K562 (cell line): ENCODE measurements around the gene MEGF9. TPM values are rescaled to one million over a fixed set of nuclear protein-coding genes. Genes with fewer than 3 reads are reported as not detected.
A peak's percentile ranks its signal among the peaks of the same experiment; 100 is the strongest.

Source experiments
- ATAC-seq: fragments of 200-7000 bp; cut with Tn5 transposase; 3 replicates; pipeline ENCODE4 v1.9.1; 2020; ENCODE audit warnings: moderate library complexity
- BruUV-seq: library from RNA; stranded (reverse); fragments of 400-500 nt; replicated peaks from 2 replicates; lab custom pipeline; 2021; lab: Mats Ljungman, UMichigan
- CTCF ChIA-PET: fragments of 300-600 bp; formaldehyde crosslinking; extraction: SDS; loops from one replicate; lab custom pipeline; 2021; ENCODE audit warnings: low intra/inter-chr PET ratio; lab: Yijun Ruan, JAX
- POLR2A ChIA-PET: fragments of 300-600, 350-650 bp; sonication (Branson Sonifier 250); formaldehyde crosslinking; extraction: SDS; loops from one replicate; lab custom pipeline; 2021; ENCODE audit warnings: antibody characterized with exemption, inconsistent platforms; lab: Yijun Ruan, JAX
- DNase-seq, 4 experiments: peaks; one replicate each; pipeline versions ENCODE4 v3.0.0 to v3.0.0-alpha.2; 2011 to 2018; ENCODE audit warnings: low spot score in 3 of 4, mixed read lengths in 3 of 4; ENCODE audit errors: extremely low read depth in 1 of 4
- FAIRE-seq: peaks from 2 replicates; lab custom pipeline; 2011; peaks lifted over from hg19 to GRCh38; lab: Jason Lieb, UNC
- H2AFZ ChIP-seq: 2 replicates; pipeline ENCODE4 v1.6.0; 2011; ENCODE audit warnings: low read depth, low read length, control low read depth, inconsistent platforms
- H3K27ac ChIP-seq: fragments of 200-600 bp; 3 replicates; pipeline ENCODE4 v1.8.0; 2011; ENCODE audit warnings: low read depth, mild to moderate bottlenecking, control low read depth, inconsistent platforms, low read length, moderate library complexity, mixed read lengths; ENCODE audit errors: extremely low read depth
- H3K27me3 ChIP-seq, 2 experiments: fragments of 300-600 bp in 1 of 2; 2 replicates in 1 of 2; 3 replicates in 1 of 2; pipeline versions ENCODE4 v1.6.0 to v1.8.0; 2011; ENCODE audit warnings: inconsistent platforms in 2 of 2, low read length in 2 of 2, mild to moderate bottlenecking in 1 of 2, mixed read lengths in 1 of 2, moderate library complexity in 1 of 2; ENCODE audit not compliant: control insufficient read depth in 2 of 2, insufficient read depth in 2 of 2
- H3K36me3 ChIP-seq: fragments of 300-600 bp; 3 replicates; pipeline ENCODE4 v1.8.0; 2011; ENCODE audit warnings: mild to moderate bottlenecking, low read length, inconsistent platforms; ENCODE audit not compliant: control insufficient read depth, insufficient read depth
- H3K4me1 ChIP-seq, 2 experiments: fragments of 200-600 bp in 1 of 2; replicated peaks in 1 of 2; 2 replicates in 1 of 2; 3 replicates in 1 of 2; pipeline versions ENCODE4 v1.5.1 to v1.8.0; 2011; ENCODE audit warnings: inconsistent platforms in 2 of 2, low read length in 2 of 2, mild to moderate bottlenecking in 1 of 2, mixed read lengths in 1 of 2, moderate library complexity in 1 of 2; ENCODE audit not compliant: control insufficient read depth in 2 of 2, insufficient read depth in 2 of 2
- H3K4me2 ChIP-seq: 2 replicates; pipeline ENCODE4 v1.6.1; 2011; ENCODE audit warnings: low read length, control low read depth, inconsistent platforms, mixed read lengths; ENCODE audit not compliant: insufficient read depth
- H3K4me3 ChIP-seq: fragments of 200-600 bp; sonication (generic), shearing (Covaris generic); 2 replicates; pipeline ENCODE4 v1.5.1; 2016; ENCODE audit warnings: control low read depth, inconsistent platforms
- H3K79me2 ChIP-seq: fragments of 200-600 bp; 3 replicates; pipeline ENCODE4 v1.8.0; 2011; ENCODE audit warnings: low read length, inconsistent platforms; ENCODE audit not compliant: control insufficient read depth, insufficient read depth
- H3K9ac ChIP-seq, 2 experiments: 2 replicates each; pipeline versions ENCODE4 v1.6.0 to v1.6.1; 2011; ENCODE audit warnings: low read depth in 2 of 2, low read length in 2 of 2, control low read depth in 1 of 2, inconsistent platforms in 1 of 2, mild to moderate bottlenecking in 1 of 2, mixed read lengths in 1 of 2; ENCODE audit not compliant: insufficient read depth in 1 of 2
- H3K9me1 ChIP-seq: one replicate; pipeline ENCODE4 v1.6.0; 2011; ENCODE audit warnings: inconsistent platforms, mild to moderate bottlenecking, low read length, moderate library complexity; ENCODE audit not compliant: control insufficient read depth, insufficient read depth
- H3K9me3 ChIP-seq: replicated peaks from 2 replicates; pipeline ENCODE4 v1.5.1; 2011; ENCODE audit warnings: low read depth, low read length, inconsistent platforms; ENCODE audit not compliant: control insufficient read depth, insufficient read depth
- H4K20me1 ChIP-seq: replicated peaks from 2 replicates; pipeline ENCODE4 v1.6.1; 2011; ENCODE audit warnings: low read length, inconsistent platforms, mixed read lengths; ENCODE audit not compliant: control insufficient read depth, insufficient read depth
- CREB3 ChIP-seq: fragments of 450-650 bp; conservative IDR thresholded peaks from 2 replicates; pipeline ENCODE4 v1.6.1; 2016; ENCODE audit warnings: missing genetic modification characterization, low read depth, mild to moderate bottlenecking, missing compliant biosample characterization, moderate library complexity
- FOSL1 ChIP-seq: fragments of 200-800 bp; sonication (Bioruptor generic); conservative IDR thresholded peaks from 2 replicates; pipeline ENCODE4 v1.6.1; 2016; ENCODE audit warnings: missing genetic modification characterization, missing compliant biosample characterization
- HMGN3 ChIP-seq: IDR thresholded peaks from 2 replicates; pipeline ENCODE4 v1.6.1; 2011; ENCODE audit warnings: borderline replicate concordance, low read depth, mild to moderate bottlenecking, mixed read lengths, low read length; ENCODE audit not compliant: insufficient read length; ENCODE audit errors: extremely low read depth
- MTA3 ChIP-seq: fragments of 450-650 bp; formaldehyde crosslinking; IDR thresholded peaks from 2 replicates; pipeline ENCODE4 v1.6.1; 2017; ENCODE audit warnings: mild to moderate bottlenecking, borderline replicate concordance
- NR2F6 ChIP-seq: fragments of 450-650 bp; formaldehyde crosslinking; IDR thresholded peaks from 2 replicates; pipeline ENCODE4 v1.4.0; 2020; ENCODE audit warnings: mild to moderate bottlenecking
- SAFB ChIP-seq: fragments of 200-400 bp; formaldehyde crosslinking; IDR thresholded peaks from 2 replicates; pipeline ENCODE4 v1.6.1; 2017; ENCODE audit warnings: low read depth, low read length, borderline replicate concordance
- ZEB2 ChIP-seq: fragments of 450-650 bp; IDR thresholded peaks from 2 replicates; pipeline ENCODE4 v1.6.1; 2016
- ZNF165 ChIP-seq: fragments of 250-450 bp; sonication (Bioruptor Pico); IDR thresholded peaks from 2 replicates; pipeline ENCODE4 v1.4.0; 2020; ENCODE audit warnings: borderline replicate concordance
- ZNF589 ChIP-seq: fragments of 200-800 bp; sonication (Bioruptor generic); IDR thresholded peaks from 2 replicates; pipeline ENCODE4 v1.6.1; 2016; ENCODE audit warnings: low read depth, missing genetic modification characterization, missing compliant biosample characterization
- WGBS: fragments of 100-300 bp; shearing (Covaris generic); methylation state at CpG from one replicate; pipeline ENCODE4 v1.1.6; 2016; ENCODE audit warnings: low coverage, mixed read lengths; ENCODE audit not compliant: insufficient coverage; ENCODE audit errors: missing lambda C conversion rate; 5-methylcytosine and 5-hydroxymethylcytosine counted together
- in situ Hi-C: fragments of 300-500 bp; cut with MboI; formaldehyde crosslinking; loops from 4 replicates; pipeline ENCODE4 v1.15.0; 2018; ENCODE audit warnings: inconsistent platforms, mixed read lengths
- intact Hi-C: fragments of 100-400 bp; cut with micrococcal nuclease; formaldehyde crosslinking; loops from 2 replicates; pipeline ENCODE4 v1.14.2; 2022
- polyA plus RNA-seq, 8 experiments: library from polyadenylated mRNA; depleted of rRNA in 4 of 8; stranded (reverse) in 5 of 8; unstranded in 3 of 8; fragments of >200 nt; fragmentation: Nextera tagmentation in 2 of 8; fragmentation: Illumina TruSeq in 1 of 8; extraction: Ambion mirVana in 2 of 8; extraction: Trizol in 1 of 8; gene quantifications; 2 replicates each; pipeline versions ENCODE4 v1.2.1 to v1.2.3, GENCODE V29; 2011 to 2014; ENCODE audit warnings: inconsistent platforms in 1 of 8, missing spikeins in 1 of 8
- total RNA-seq, 7 experiments: library from RNA; depleted of rRNA in 6 of 7; stranded (reverse); fragments of >200 nt in 6 of 7; fragmentation: Illumina TruSeq in 2 of 7; extraction: Trizol in 2 of 7; gene quantifications; 2 replicates each; pipeline versions ENCODE4 v1.2.1 to v1.2.3, GENCODE V29; 2011 to 2021; ENCODE audit warnings: low replicate concordance in 1 of 7

MEGF9 gene
- total and polyA plus RNA-seq, 9 of the 15 experiments (the other 6 are each of a cell fraction or from before 2014, with no cell fraction given) = 2.1 to 6.2 (median 3.8) TPM

GRCh38 chr9:120659209-120659608 lies 55.1 kb downstream of the MEGF9 start (continued):
- TF ChIP-seq HMGN3 (no peak), ZNF589 (CRISPR knock-in tag) (no peak)

- H3K79me2 ChIP-seq = no peaks in the 10 kb centered on the region
- H3K27me3 ChIP-seq = no peaks in the 10 kb centered on the region
- DNase-seq = no peak
- H3K4me1 ChIP-seq = no peaks in the 10 kb centered on the region
- POLR2A ChIA-PET = interaction anchor here (1.6 kb wide), 1 partner anchor 76 kb away, joined by 4 read pairs; no protein-coding TSS in a partner anchor
- no peak overlapping the region for H3K4me2 ChIP-seq
- intact Hi-C loops = no loop called here
- no peaks in the 10 kb centered on the region for H3K9me3 ChIP-seq
- TF ChIP-seq ZEB2 (no peak), NR2F6 (CRISPR knock-in tag) (no peak), ZNF165 (no peak), MTA3 (no peak), FOSL1 (tag) (peak; percentile 60; the same call in 1 of the 2 replicates), SAFB (no peak), CREB3 (no peak)
- TF ChIP-seq, all 486 proteins: peak for 1
- ATAC-seq (no peak), FAIRE-seq (no peak)
- H2AFZ ChIP-seq = no peak overlapping the region
- H4K20me1 ChIP-seq = no peaks in the 10 kb centered on the region
- H3K4me3 ChIP-seq = no peak overlapping the region
- H3K9me1 ChIP-seq = no peaks in the 10 kb centered on the region
- no TSS peak for BruUV-seq
- H3K36me3 ChIP-seq = no peaks in the 10 kb centered on the region
- H3K27ac ChIP-seq = no peak overlapping the region
- CTCF ChIA-PET = no interaction called here
- in situ Hi-C loops = no loop called here
- 51% methylated on average over 4 of the region's 4 CpGs for WGBS
- H3K9ac ChIP-seq = no peak overlapping the region
Observed at GRCh38 chr9:120655005-120655622, 59.2 kb downstream of the MEGF9 start.
